ENCODE measurements around the gene EEF2K. TPM values are rescaled to one million over a fixed set of nuclear protein-coding genes. Genes with fewer than 3 reads are reported as not detected.

Gene EEF2K
- total RNA-seq, 1 experiment from 2014 or later = 9.1 TPM

DNA sequence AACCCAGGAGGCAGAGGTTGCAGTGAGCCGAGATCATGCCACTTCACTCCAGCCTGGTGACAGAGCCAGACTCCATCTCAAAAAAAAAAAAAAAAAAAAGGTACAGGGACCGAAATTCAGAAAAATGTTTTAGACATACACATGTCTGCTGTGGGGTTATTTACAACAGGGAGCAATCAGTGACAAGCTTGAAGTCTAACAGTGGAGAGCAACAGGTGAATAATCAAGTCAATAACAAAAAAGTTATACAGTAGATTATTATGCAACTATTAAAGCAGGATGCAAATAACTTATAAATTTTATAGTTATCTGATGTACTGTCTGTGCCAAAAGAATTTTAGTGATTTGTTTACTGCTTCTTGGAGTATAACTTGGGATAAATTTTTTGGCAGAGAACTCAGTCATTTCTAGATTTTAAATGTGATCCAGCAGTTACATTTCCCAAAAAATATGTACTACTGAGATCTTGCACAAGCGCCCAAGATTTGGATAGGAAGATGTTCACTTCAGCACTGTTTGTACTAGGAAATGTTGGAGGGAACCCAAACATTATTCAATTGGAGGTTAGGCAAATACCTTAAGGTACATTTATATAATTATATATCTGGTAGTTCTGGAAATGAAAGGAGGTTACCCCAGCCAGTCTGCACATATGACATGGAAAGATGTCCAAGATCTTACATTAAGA lies 34.1 kb downstream of the EEF2K start:
- CTCF ChIA-PET = interaction anchor here (0.6 kb wide), 1 partner anchor 34 kb away, joined by 10 read pairs; the partner anchor contains the start of gene EEF2K
- Histone ChIP-seq H3K9me2 (replicated peaks; ENCODE audit: low read length) (no peaks in the 10 kb centered on the region), H3K27me3 (ENCODE audit: low read length) (no peaks in the 10 kb centered on the region), H3K36me3 (ENCODE audit: low read depth, low read length) (no peaks in the 10 kb centered on the region; the same call in 1 of the 2 replicates), H3K27ac (ENCODE audit: low read length) (no peak overlapping the region), H3K4me3 (ENCODE audit: low read length) (no peak overlapping the region), H3K4me2 (ENCODE audit: low read length) (no peak overlapping the region), H2AFZ (ENCODE audit: low read length) (no peak overlapping the region), H4K20me1 (ENCODE audit: low read length) (no peaks in the 10 kb centered on the region), H3K9me3 (ENCODE audit: low read length) (no peaks in the 10 kb centered on the region), H3K79me2 (ENCODE audit: low read length) (0 out of 2 replicates have a peak, but pooled peaks cover 8% of the 10 kb centered on the region), H3K4me1 (ENCODE audit: insufficient read depth, low read length) (no peaks in the 10 kb centered on the region), H3K9ac (ENCODE audit: low read length) (no peak overlapping the region), H3F3A (ENCODE audit: low read length, unreplicated experiment) (no peaks in the 10 kb centered on the region)
- BruUV-seq (replicated peaks) = no TSS peak
- intact Hi-C loops (cut with micrococcal nuclease) = no loop called here
- TF ChIP-seq CTCF (conservative IDR thresholded peaks at IDR 0.05; ENCODE audit: low read depth, low read length) = no peak
- no peak for TF ChIP-seq EZH2 (IDR thresholded peaks at IDR 0.05; ENCODE audit: low read length, unreplicated experiment)
- TF ChIP-seq EZH2phosphoT487 (IDR thresholded peaks at IDR 0.05; ENCODE audit: borderline replicate concordance, low read length) = no peak
- POLR2A ChIA-PET (ENCODE audit: unreplicated experiment) = no interaction called here
- ATAC-seq (no peak; the same call in 1 of the 2 replicates), DNase-seq (no peak)

DNA sequence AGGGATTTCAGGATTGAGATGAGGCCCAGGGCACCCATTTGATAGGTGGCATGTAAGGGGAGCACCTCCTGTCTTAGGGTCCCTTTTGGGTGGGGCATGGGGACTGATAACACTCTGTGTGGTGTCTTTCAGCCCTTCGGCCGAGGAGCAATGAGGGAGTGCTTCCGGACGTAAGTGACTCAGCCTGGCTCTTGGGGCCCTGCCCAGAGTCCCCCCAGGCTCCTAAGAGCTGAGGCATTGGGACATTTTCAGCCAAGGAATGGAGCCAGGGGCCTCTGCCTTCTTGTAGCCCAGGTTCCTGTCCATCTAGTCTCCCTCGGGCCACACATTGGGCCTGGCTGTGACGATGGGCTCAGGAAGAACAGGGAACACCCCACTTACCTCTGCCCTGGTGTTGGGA lies 44.4 kb downstream of the EEF2K start:
- no peaks in the 10 kb centered on the region for H3K4me1 ChIP-seq (ENCODE audit: insufficient read depth, low read length)
- ATAC-seq (no peak), DNase-seq (no peak)
- no peaks in the 10 kb centered on the region for H3K9me3 ChIP-seq (ENCODE audit: low read length)
- no peak overlapping the region for H3K4me2 ChIP-seq (ENCODE audit: low read length)
- H3K9me2 ChIP-seq (replicated peaks; ENCODE audit: low read length) = no peaks in the 10 kb centered on the region
- no peak overlapping the region for H3K4me3 ChIP-seq (ENCODE audit: low read length)
- POLR2A ChIA-PET (ENCODE audit: unreplicated experiment) = no interaction called here
- H3K9ac ChIP-seq (ENCODE audit: low read length) = no peak overlapping the region
- no peaks in the 10 kb centered on the region for H4K20me1 ChIP-seq (ENCODE audit: low read length)
- peaks cover 16% of the 10 kb centered on the region; the same call in 1 of the 2 replicates for H3K36me3 ChIP-seq (ENCODE audit: low read depth, low read length)
- H3K27me3 ChIP-seq (ENCODE audit: low read length) = no peaks in the 10 kb centered on the region
- intact Hi-C loops (cut with micrococcal nuclease) = no loop called here
- TF ChIP-seq EZH2 (IDR thresholded peaks at IDR 0.05; ENCODE audit: low read length, unreplicated experiment) (no peak), EZH2phosphoT487 (IDR thresholded peaks at IDR 0.05; ENCODE audit: borderline replicate concordance, low read length) (no peak), CTCF (conservative IDR thresholded peaks at IDR 0.05; ENCODE audit: low read depth, low read length) (no peak)
- H3F3A ChIP-seq (ENCODE audit: low read length, unreplicated experiment) = no peaks in the 10 kb centered on the region
- BruUV-seq (replicated peaks) = no TSS peak
- H3K79me2 ChIP-seq (ENCODE audit: low read length) = no peaks in the 10 kb centered on the region
- no peak overlapping the region for H2AFZ ChIP-seq (ENCODE audit: low read length)
- CTCF ChIA-PET = no interaction called here
- H3K27ac ChIP-seq (ENCODE audit: low read length) = no peak overlapping the region

GRCh38 chr16:22252317-22252716 lies 46.2 kb downstream of the EEF2K start:
- BruUV-seq (replicated peaks) = no TSS peak
- intact Hi-C loops (cut with micrococcal nuclease) = no loop called here
- Histone ChIP-seq H3K27ac (ENCODE audit: low read length) (no peak overlapping the region), H3K36me3 (ENCODE audit: low read depth, low read length) (peaks cover 16% of the 10 kb centered on the region; the same call in 1 of the 2 replicates), H2AFZ (ENCODE audit: low read length) (no peak overlapping the region), H3K9me3 (ENCODE audit: low read length) (no peaks in the 10 kb centered on the region), H4K20me1 (ENCODE audit: low read length) (no peaks in the 10 kb centered on the region), H3K9ac (ENCODE audit: low read length) (no peak overlapping the region), H3K4me1 (ENCODE audit: insufficient read depth, low read length) (no peaks in the 10 kb centered on the region), H3K9me2 (replicated peaks; ENCODE audit: low read length) (no peaks in the 10 kb centered on the region), H3K4me3 (ENCODE audit: low read length) (no peak overlapping the region), H3F3A (ENCODE audit: low read length, unreplicated experiment) (no peaks in the 10 kb centered on the region), H3K4me2 (ENCODE audit: low read length) (no peak overlapping the region), H3K79me2 (ENCODE audit: low read length) (no peaks in the 10 kb centered on the region), H3K27me3 (ENCODE audit: low read length) (no peaks in the 10 kb centered on the region)
- no peak for ATAC-seq
- ChIA-PET CTCF (no interaction called here), POLR2A (ENCODE audit: unreplicated experiment) (no interaction called here)
- no peak for TF ChIP-seq EZH2phosphoT487 (IDR thresholded peaks at IDR 0.05; ENCODE audit: borderline replicate concordance, low read length)
- TF ChIP-seq CTCF (conservative IDR thresholded peaks at IDR 0.05; ENCODE audit: low read depth, low read length) = no peak
- no peak for TF ChIP-seq EZH2 (IDR thresholded peaks at IDR 0.05; ENCODE audit: low read length, unreplicated experiment)
- no peak for DNase-seq
